GM18505 (cell line): ENCODE results near the gene IL10.
A peak's percentile ranks its signal among the peaks of the same experiment; 100 is the strongest.

Experiments used
- ATAC-seq: cut with Tn5 transposase; IDR thresholded peaks from one replicate; pipeline ENCODE4 v1.9.1; 2021; ENCODE audit not compliant: unreplicated experiment
- POLR2A ChIP-seq: IDR thresholded peaks from 4 replicates; pipeline ENCODE4 v1.6.1; 2011; ENCODE audit warnings: borderline replicate concordance; ENCODE audit not compliant: insufficient read depth, insufficient read length; ENCODE audit errors: extremely low read depth

The IL10 gene

DNA sequence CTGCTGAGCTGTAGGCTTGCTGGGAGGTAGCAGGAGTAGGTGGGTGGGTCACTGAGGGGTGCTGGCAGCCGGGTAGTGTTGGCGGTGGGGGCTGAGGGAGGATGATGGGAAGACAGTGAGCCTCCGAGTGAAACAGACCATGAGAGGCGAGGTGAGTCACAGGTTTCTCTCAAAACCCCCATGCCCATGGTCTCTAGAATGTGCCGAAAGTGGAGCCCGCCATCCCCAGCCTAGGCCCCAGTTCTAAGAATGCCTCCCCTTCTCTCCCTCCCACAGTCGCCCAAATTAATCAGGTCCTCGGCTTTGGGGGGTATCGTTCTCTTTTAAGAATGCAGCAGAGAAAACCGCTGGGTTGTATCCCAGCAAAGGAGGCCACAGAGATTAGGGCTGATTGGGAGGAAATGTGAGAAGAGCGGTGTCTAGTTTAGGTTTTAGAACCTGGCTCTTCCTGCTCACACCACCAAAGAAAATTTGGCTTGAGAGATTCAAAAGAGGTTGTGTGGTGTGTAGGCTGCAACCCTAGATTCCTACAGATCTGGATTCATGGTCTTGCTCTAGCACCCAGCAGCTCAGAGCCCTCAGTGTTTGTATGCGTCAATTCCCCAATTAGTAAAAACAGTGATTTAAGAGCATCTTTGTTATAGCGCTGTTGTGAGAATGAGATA is 29.4 kb downstream of the IL10 start:
- ATAC-seq: no peak
- peak; percentile 38 for TF ChIP-seq POLR2A

DNA sequence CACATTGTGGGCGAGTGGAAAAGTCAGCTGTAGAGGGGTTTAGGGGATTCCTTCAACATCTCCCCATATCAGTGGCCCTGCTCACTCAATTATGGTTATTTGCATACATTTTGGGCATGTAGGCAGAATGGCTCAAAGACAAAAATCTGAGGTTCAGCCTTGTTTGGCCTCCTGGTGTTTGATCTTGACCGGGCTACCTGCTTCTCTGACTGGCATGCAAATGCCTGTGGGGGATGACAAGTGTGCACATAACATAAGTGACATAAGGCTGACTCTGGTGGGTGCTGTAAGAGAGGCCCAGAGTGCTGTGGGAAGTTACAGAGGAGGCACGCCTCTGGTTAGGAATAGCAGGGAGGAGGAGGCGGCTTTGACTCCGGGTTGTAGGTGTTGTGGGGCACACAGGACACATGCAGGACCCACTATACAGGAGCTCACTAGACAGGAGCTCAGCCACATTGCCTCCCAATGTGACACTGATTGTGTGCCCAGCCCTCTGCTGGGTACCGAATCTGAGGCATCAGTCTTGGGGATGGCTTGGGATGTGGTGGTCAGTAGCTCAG is 31.1 kb downstream of the IL10 start:
- ATAC-seq: no peak
- no peak for TF ChIP-seq POLR2A

DNA sequence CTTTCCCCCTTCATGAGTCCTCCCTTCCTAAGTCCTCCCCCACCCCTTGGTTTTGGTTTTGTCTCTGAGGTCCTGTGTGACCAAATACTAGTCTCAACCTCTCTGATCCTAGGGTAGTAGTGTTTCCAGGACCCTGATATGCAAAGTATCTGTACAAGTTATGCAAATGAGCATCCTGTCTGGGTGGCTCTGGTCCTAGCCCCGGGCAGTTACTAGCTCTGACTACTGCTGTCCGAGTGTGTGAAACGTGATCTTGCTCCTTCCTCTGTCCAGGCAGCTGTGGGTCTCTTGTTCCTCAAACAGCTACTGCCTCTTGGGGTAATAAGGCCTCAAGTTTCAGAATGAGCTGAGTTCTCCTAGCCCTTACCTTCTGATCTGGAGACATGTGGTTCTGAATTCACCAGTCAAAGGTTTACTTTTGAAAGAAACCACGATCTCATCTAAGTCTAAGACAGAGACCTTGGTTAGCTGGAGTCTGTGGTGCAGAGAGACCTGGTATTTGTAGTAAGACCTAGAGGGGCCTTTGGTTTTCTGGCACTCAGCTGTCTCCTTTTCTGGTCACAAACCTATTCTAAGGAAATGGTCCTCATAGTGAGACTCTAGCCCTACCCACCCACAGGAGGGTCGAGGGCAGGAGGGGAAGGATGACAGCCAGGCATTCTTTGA is 32.8 kb downstream of the IL10 start:
- ATAC-seq: peak; percentile 73
- peak; percentile 82 for TF ChIP-seq POLR2A

DNA sequence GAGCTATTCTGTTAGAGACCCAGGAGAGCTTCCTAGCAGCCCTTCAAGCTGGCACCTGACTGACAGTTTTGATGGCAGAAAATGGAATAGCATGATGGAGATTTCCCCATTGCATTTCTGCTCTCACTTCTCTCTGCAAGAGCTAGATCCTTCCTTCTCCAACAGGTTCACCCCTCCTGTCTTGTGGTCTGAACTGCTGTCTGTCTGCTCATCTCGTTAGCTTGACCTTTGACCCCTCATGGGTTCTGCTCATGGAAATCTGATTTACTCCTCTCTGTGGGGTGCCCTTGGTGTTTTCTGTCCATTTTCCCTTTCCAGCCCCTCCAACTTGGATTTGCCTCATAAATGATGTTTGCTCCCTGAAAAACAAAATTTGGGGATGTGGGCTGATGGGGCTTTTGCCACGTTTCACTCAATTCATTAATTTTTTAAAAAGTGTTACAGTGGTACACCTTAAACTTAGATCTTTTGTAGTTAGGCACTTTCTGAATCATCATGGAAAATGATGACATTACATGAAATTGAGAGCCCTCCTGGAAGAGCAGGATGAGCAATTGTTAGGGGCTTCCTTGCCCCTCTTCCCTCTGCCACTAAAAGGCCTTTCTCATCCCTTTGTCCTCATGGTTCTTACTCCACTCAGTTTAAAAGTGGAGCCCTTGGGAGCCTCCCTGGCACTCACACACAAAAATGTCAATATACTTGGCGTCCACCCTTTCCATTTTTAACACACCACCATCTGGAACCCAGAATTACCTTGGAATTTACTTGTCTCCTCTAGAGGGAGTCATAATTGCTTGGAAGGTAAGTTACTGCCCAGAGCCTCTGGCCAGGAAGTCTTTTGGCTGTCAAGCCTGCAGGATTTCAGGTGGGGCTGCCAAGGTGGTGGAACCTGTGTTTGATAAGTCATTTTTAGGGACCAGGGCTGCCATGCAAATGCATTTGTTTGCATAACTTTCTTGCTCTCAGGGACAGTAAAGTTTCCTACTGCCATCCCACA is 33.6 kb downstream of the IL10 start:
- TF ChIP-seq POLR2A: no peak
- ATAC-seq: peak; percentile 0

DNA sequence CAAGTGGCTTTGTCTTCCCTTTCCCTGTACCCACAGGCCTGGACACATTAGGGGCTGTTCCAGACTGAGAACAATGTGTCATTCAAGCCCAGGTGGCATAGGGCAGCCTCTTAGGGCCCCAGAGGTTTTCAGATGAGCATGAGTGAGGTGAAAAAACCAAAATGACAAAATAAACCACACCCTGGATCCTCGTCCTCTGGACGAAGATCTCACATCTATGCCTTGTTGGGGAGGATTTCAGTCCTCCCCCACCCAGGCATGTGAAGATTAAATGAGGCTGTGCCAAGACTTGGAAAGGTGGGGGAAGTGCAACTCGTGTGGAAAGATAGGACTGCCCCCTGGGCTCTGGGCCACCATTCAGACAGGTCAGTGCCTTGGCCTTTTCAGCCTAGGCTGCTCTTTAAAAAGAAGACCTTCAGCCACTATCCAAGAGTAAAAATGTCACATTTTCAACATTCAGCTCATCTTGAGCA is 34.5 kb downstream of the IL10 start:
- no peak for TF ChIP-seq POLR2A
- no peak for ATAC-seq

DNA sequence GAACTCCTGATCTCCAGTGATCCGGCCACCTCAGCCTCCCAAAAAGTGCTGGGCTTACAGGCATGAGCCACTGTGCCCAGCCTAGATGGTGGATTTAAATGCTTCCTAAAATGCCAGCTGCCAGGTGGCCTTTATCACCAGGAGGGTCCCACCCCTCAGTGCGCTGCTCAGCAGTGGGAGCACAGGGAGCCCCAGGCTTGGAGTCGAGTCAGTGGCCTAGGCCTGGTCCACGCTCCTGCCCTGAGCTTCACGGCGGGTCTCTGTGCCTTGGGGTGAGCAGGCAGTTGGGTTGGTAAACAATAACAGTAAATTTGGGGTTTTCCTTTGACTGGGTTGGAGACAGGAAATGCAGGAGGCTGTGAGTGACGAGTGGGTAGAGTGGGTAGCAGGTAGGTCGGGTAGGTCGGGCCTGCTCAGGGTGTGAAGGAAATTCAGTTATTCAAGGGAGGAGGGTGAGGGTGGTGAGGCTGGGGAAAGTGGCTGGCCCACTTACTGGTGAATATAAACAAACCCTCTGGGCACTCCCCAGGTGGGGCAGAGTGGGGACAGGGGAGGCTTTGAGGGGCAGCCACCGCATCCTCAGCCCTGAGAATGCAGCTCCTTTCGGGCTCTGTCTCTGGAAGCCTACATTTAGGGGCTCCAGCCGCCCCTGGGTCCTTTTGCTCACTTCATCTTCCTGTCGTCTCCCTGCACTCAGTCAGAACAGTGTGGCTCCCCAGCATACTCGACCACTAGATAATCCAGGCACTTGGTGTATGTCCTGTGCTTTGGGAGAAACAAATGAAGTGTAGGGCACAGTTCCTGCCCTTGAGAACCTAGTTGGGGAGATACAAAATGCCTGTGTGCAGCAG is 35.2 kb downstream of the IL10 start:
- TF ChIP-seq POLR2A: no peak
- no peak for ATAC-seq

DNA sequence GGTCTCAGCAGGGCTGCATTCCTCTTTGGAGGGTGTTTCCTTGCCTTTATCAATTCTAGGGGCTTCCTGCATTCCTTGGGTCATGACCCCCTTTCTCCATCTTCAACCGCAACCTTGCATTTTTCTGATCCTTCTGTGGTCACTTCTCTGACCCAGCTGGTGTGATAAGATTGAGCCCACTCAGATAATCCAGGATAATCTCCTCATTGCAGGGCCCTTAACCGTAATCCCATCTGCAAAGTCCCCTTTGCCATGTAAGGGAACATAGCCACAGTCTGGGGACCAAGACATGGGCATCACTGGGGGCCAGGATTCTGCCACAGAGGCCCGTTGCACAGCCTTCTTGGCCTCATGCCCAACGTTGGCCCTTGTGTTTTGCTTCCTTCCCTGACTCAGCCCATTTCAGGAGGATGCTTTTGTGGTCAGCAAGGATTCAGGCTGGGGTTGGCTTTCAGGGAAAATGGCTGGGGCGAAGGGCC is 36.7 kb downstream of the IL10 start:
- no peak for TF ChIP-seq POLR2A

DNA sequence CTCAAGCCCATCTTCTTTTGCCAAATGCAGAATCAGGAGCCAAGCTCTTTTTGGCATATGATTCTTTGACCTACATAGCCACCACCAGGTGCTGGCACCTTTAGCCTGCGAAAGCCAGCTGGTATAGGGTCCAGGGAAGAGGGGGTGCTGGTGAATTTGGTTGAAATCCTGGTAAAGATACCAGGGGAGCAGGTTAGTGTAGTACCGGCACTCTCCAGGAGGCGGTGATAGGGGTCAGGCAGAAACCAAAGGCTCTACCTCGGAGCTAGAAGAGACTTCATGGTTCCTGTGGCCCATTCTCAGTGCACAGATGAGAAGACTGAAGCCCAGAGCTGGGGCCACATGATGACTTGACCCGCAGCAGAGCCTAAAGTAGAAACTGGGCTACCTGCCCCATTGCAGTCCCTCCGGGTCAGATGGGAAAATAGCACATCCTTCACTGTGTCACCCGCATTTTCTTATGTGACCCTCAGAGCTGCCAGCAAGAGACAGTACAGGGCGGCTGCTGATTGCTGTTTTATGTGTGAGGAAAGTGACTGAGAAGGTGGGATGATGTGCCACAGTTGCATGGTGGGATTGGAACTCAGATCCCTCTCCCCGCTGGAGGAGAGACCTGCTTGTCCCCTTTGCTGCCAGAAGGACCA is 37.7 kb downstream of the IL10 start:
- no peak for ATAC-seq
- TF ChIP-seq POLR2A: peak; percentile 29

More for the DNA sequence above, 36.7 kb downstream of the IL10 start:
- ATAC-seq: no peak

DNA sequence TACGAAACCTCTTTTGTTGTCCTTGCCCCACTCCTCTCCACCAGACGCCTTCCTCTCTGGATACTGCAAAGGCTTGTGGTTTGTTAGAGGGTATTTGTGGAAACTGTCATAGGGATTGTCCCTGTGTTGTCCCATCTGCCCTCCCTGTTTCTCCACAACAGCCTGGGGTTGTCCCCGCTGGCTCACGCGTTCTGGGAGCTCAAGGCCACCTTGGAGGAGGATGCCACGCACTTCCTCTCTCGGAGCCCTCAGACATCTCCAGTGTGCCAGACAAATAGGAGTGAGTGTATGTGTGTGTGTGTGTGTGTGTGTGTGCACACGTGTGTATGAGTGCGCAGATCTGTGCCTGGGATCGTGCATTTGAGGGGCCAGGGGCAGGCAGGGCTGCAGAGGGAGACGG is 39.3 kb downstream of the IL10 start:
- TF ChIP-seq POLR2A: no peak
- ATAC-seq: no peak

DNA sequence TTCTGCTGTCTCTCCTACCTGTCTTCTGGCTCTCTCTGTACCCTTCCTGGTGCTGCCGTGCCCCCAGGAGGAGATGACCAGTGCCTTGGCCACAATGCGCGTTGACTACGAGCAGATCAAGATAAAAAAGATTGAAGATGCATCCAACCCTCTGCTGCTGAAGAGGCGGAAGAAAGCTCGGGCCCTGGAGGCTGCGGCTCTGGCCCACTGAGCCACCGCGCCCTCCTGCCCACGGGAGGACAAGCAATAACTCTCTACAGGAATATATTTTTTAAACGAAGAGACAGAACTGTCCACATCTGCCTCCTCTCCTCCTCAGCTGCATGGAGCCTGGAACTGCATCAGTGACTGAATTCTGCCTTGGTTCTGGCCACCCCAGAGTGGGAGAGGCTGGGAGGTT is 39.8 kb downstream of the IL10 start:
- ATAC-seq: no peak
- no peak for TF ChIP-seq POLR2A

DNA sequence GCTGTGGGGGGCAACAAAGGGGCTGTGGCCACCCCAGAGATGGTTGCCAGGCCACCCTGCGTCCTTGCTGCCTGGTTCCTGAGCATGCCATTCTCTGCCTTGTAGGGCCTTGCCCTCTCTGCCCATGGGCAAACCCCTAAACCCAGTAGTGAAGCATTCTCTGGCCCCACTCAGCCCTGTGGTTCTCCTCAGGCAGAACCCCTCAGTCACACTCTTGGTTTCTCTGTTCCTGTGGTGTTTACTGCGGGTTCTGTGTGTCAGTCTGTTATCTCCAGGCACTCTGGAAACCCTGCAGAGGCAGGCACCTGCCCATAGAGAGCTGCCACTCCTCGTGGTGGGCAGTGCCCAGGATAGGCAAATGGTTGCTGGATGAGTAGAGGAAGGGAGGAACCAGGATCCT is 42.8 kb downstream of the IL10 start:
- ATAC-seq: no peak
- no peak for TF ChIP-seq POLR2A

DNA sequence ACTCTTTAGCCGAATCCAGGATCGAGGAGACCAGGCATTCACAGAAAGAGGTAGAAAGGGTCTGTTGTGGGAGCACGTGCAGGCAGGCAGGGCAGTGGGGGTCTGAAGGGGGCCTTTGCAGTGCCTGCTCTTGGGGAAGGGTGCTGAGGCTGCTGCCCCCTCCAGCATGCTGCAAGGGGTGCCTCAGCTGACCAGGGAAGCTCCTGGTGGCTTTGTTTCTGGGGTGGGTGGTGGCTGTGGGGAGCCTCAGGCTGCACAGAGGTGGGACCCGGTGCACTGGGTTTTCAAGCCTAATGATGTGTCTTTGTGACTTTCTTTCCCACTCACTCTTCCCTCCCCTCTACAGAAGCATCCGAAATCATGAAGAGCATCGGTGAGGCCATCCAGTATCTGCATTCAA is 43.2 kb downstream of the IL10 start:
- no peak for ATAC-seq
- no peak for TF ChIP-seq POLR2A

DNA sequence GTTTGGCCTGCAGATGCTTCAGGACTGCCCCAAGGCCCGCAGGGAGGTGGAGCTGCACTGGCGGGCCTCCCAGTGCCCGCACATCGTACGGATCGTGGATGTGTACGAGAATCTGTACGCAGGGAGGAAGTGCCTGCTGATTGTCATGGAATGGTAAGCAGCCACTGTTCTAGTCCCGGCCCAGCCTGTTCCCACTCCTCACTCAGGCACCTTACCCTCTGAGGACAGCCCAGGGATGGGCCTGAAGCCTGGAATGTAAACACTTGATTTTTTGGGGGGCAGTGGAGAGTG is 43.7 kb downstream of the IL10 start:
- no peak for ATAC-seq
- no peak for TF ChIP-seq POLR2A
